Nephron (organoid): ENCODE measurements around the gene CTIF.
A peak's percentile ranks its signal among the peaks of the same experiment; 100 is the strongest.

Experiments used
- H3K27ac Mint-ChIP-seq, 3 experiments: 2 replicates each; pipeline ENCODE4 v1.8.0; 2020; ENCODE audit warnings: mixed read lengths in 3 of 3, mild to moderate bottlenecking in 2 of 3, moderate library complexity in 1 of 3
- H3K27me3 Mint-ChIP-seq: 2 replicates; pipeline ENCODE4 v1.8.0; 2021; ENCODE audit warnings: low read depth, mild to moderate bottlenecking, moderate library complexity, mixed read lengths
- H3K36me3 Mint-ChIP-seq: 2 replicates; pipeline ENCODE4 v1.8.0; 2020; ENCODE audit warnings: low read depth, mixed read lengths
- H3K4me1 Mint-ChIP-seq: 2 replicates; pipeline ENCODE4 v1.8.0; 2020; ENCODE audit warnings: mixed read lengths
- H3K4me3 Mint-ChIP-seq, 3 experiments: 2 replicates each; pipeline ENCODE4 v1.8.0; 2020; ENCODE audit warnings: mild to moderate bottlenecking in 3 of 3, mixed read lengths in 3 of 3, moderate library complexity in 2 of 3
- H3K9me3 Mint-ChIP-seq: 2 replicates; pipeline ENCODE4 v1.8.0; 2020; ENCODE audit warnings: mixed read lengths
- TF ChIP-seq, protein P1 (sequence below), 3 experiments: fragments of 200-600 bp; sonication (generic); IDR thresholded peaks; one replicate each; pipeline ENCODE4 v1.5.0; 2021; ENCODE audit warnings: antibody characterized with exemption in 3 of 3; ENCODE audit not compliant: unreplicated experiment in 3 of 3

The CTIF gene

DNA sequence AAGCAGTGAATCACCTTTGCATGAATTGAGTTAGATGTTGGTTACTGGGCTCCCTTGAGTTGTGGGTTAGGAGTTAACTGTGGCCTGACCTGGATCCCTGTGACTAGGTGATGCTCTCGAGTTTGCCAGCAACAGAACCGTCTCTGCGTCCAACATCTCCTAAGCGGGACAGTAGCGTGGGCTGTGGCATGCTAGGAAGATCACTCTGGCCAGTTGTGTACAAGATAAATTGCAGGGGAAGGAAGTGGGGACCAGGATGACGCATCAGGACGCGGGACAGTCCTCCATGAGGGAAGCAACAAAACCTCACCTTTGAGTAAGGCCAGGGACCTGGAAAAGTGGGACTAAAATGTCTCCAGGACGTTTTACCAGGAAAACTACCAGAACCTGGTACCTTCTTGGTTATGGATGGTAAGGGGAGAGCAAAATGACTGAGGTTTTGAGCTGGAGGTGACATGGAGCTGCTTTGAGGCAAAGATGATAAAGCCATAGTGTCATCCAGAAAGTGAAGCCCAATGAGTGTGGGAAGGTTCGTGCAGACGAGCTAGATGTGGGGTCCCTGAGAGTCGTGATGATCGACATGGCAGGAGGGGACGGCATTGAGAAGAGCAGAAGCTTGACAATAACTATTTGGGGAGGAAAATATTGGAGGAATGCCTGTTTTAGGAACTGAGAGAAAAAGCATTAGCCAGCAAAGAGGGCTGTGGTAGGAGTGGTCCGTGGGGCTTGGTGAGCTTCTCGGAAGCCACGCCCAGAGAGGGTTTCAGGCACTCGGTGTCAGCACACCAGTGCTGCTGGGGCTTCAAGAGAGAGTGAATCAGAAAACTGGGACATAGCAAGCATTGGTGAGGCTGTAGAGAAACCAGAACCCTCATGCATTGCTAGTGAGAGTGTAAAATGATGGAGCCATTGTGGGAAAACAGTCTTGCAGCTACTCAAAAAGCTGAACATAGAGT is 316.9 kb downstream of the CTIF start:
- no peaks in the 10 kb centered on the region for H3K27me3 Mint-ChIP-seq
- H3K4me3 Mint-ChIP-seq: no peak overlapping the region
- peak overlapping the region in 2 of 3 experiments; percentile 94 to 99 for H3K27ac Mint-ChIP-seq
- H3K36me3 Mint-ChIP-seq: peaks cover 24% of the 10 kb centered on the region
- no peaks in the 10 kb centered on the region for H3K9me3 Mint-ChIP-seq
- TF ChIP-seq, protein P1, sequence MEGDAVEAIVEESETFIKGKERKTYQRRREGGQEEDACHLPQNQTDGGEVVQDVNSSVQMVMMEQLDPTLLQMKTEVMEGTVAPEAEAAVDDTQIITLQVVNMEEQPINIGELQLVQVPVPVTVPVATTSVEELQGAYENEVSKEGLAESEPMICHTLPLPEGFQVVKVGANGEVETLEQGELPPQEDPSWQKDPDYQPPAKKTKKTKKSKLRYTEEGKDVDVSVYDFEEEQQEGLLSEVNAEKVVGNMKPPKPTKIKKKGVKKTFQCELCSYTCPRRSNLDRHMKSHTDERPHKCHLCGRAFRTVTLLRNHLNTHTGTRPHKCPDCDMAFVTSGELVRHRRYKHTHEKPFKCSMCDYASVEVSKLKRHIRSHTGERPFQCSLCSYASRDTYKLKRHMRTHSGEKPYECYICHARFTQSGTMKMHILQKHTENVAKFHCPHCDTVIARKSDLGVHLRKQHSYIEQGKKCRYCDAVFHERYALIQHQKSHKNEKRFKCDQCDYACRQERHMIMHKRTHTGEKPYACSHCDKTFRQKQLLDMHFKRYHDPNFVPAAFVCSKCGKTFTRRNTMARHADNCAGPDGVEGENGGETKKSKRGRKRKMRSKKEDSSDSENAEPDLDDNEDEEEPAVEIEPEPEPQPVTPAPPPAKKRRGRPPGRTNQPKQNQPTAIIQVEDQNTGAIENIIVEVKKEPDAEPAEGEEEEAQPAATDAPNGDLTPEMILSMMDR (IDR thresholded peaks at IDR 0.05; ENCODE audit: unreplicated experiment in 3 of 3): no peak
- H3K4me1 Mint-ChIP-seq: peaks cover 79% of the 10 kb centered on the region

DNA sequence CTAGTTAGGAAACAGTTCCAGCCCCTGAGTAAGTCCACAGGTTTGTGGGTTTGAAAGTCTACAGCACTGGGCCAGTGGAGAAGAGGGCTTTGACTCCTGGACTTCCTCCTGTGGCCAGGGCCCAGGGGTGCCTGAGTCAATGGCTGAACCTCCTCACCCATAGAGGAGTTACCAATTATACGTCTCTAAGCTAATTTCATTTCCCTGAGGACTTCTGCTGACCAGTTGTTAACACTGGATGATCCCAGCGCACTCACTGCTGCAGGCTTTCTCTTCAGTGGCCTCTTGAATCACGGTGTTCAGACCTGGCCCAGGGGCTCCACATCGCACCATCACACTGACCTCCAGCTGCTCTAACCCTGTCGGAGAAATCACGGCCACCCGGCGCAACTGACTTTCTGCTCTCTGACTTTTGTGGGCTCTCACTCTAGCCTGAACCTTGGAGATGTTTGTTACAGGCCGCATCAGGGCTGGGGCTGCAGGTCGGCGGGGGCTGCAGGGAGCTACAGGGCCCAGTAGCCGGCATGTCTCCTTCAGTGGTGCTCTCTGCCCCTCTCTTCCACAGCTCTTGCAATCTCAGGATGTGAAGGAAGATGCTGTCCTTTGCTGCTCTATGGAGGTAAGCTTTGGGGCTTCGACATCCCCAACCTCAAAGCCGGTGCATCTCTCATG is 318.3 kb downstream of the CTIF start:
- H3K27ac Mint-ChIP-seq: peak overlapping the region; percentile 38 to 99 (median 77)
- no peaks in the 10 kb centered on the region for H3K9me3 Mint-ChIP-seq
- TF ChIP-seq, protein P1 (IDR thresholded peaks at IDR 0.05; ENCODE audit: unreplicated experiment in 3 of 3): no peak
- H3K36me3 Mint-ChIP-seq: peaks cover 24% of the 10 kb centered on the region
- peaks cover 82% of the 10 kb centered on the region for H3K4me1 Mint-ChIP-seq
- no peaks in the 10 kb centered on the region for H3K27me3 Mint-ChIP-seq
- no peak overlapping the region for H3K4me3 Mint-ChIP-seq

DNA sequence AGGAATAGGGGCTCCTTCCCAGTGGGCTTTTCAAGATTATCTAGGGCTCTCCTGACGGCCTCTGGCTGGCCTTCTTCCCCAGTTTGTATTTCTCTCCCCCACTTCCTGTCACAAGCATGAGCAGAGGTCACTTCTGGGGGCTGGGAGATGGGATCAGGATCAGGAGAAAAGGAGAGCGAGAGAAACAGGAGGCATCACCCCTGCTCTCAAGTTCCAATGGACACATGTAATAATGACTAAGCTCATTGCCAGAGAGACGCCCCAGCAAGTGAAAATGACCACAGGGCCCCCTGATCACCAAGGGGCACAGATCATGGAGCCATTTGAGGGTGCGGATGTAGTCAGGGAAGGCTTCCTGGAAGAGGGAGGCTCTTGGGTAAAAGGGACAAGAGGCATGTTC is 319.8 kb downstream of the CTIF start:
- Mint-ChIP-seq H3K27me3 (no peaks in the 10 kb centered on the region), H3K27ac (peak overlapping the region; percentile 91 to 94 (median 93)), H3K4me1 (peaks cover 71% of the 10 kb centered on the region), H3K36me3 (peaks cover 24% of the 10 kb centered on the region), H3K9me3 (no peaks in the 10 kb centered on the region), H3K4me3 (peak overlapping the region in 1 of 3 experiments; percentile 12)
- TF ChIP-seq, protein P1 (IDR thresholded peaks at IDR 0.05; ENCODE audit: unreplicated experiment in 3 of 3): no peak

DNA sequence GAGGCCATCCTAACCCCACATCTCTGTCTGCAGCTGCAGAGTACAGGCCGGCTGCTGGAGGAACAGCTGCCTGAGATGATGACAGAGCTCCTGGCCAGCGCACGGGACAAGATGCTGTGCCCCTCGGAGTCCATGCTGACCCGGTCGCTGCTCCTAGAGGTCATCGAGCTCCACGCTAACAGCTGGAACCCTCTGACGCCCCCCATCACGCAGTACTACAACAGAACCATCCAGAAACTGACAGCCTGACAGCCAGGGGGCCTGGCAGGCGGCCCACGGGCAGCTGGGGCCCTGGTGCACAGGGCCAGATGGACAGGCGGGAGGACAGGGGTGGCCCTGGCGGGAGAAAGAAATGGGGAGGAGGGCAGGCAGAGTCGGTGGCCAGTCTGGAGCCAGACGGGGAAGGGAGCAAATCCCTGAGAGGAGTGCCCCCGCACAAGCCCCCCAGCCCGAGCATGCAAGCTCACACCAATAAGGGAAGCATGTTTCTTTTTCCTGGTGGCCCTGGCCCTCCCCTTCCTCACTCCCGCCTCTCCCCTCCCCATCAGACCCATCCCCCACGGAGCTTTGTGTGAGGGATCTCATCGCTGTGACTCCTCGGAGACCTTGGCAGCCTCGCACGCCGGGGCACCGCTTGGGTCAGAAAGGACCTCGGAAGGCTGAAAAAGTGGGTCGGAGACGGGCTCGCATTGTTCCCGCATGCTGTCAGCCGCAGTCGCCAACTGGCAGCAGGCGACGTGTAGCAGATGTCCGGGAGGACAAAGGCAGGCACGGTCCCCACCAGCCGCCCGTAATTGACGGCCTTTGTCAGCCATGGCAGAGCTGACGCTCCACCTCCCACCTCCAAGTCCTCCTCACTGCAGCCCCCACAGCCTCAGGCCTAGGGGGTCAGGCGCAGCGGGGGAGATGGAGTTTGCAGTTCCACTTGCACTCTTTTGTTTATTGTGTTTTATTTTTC is 320.8 kb downstream of the CTIF start:
- peaks cover 67% of the 10 kb centered on the region for H3K4me1 Mint-ChIP-seq
- H3K4me3 Mint-ChIP-seq: peak overlapping the region; percentile 32 to 61 (median 43)
- peaks cover 25% of the 10 kb centered on the region for H3K36me3 Mint-ChIP-seq
- TF ChIP-seq, protein P1 (IDR thresholded peaks at IDR 0.05; ENCODE audit: unreplicated experiment in 3 of 3): peak in 1 of 3 experiments; percentile 7
- H3K27me3 Mint-ChIP-seq: no peaks in the 10 kb centered on the region
- H3K27ac Mint-ChIP-seq: peak overlapping the region; percentile 91 to 94 (median 93)
- no peaks in the 10 kb centered on the region for H3K9me3 Mint-ChIP-seq
